Measurements from ENCODE around the gene FAM237A.

FAM237A gene

GRCh38 chr2:206642075-206643025 is at the start of gene FAM237A:
FAM237A (plus strand) TSS chr2:206642487; CDS start chr2:206644237, 1,750 bp downstream.
- WGBS (ENCODE audit: insufficient coverage, insufficient read length) = no CpG with 5 or more reads among the region's 56 CpGs
- no peaks in the 10 kb centered on the region for H3K4me1 ChIP-seq (ENCODE audit: control insufficient read depth, insufficient read depth, low read length)
- peak within 1 kb of the TSS; percentile 44 for H3K4me3 ChIP-seq (ENCODE audit: low read length)
- H3K27me3 ChIP-seq (ENCODE audit: control insufficient read depth, insufficient read depth, low read length) = peaks cover 19% of the 10 kb centered on the region
- no peaks in the 10 kb centered on the region for H3K9me3 ChIP-seq (ENCODE audit: control insufficient read depth, insufficient read depth, low read length)
- H3K27ac ChIP-seq (ENCODE audit: low read length) = no peak within 1 kb of the TSS
- H3K36me3 ChIP-seq (ENCODE audit: control insufficient read depth, insufficient read depth, low read length) = no peaks in the 10 kb centered on the region
- peak; percentile 70 for DNase-seq (ENCODE audit: low read depth, low spot score)

- no peaks in the 10 kb centered on the region for H3K4me1 ChIP-seq (ENCODE audit: control insufficient read depth, insufficient read depth, low read length)
- no peak for DNase-seq (ENCODE audit: low read depth, low spot score)
- WGBS (ENCODE audit: insufficient coverage, insufficient read length) = no CpG with 5 or more reads among the region's 3 CpGs
- H3K36me3 ChIP-seq (ENCODE audit: control insufficient read depth, insufficient read depth, low read length) = no peaks in the 10 kb centered on the region
- H3K4me3 ChIP-seq (ENCODE audit: low read length) = no peak overlapping the region
- no peaks in the 10 kb centered on the region for H3K27me3 ChIP-seq (ENCODE audit: control insufficient read depth, insufficient read depth, low read length)
- no peak overlapping the region for H3K27ac ChIP-seq (ENCODE audit: low read length)
- no peaks in the 10 kb centered on the region for H3K9me3 ChIP-seq (ENCODE audit: control insufficient read depth, insufficient read depth, low read length)
Measured at GRCh38 chr2:206597717-206598218, 44.5 kb upstream of the FAM237A start.

GRCh38 chr2:206603243-206603642 is 39.0 kb upstream of the FAM237A start:
- WGBS (ENCODE audit: insufficient coverage, insufficient read length) = no CpG with 5 or more reads among the region's 3 CpGs

GRCh38 chr2:206610451-206610850 is 31.8 kb upstream of the FAM237A start:
- no peaks in the 10 kb centered on the region for H3K27me3 ChIP-seq (ENCODE audit: control insufficient read depth, insufficient read depth, low read length)
- no peak for DNase-seq (ENCODE audit: low read depth, low spot score)
- H3K4me1 ChIP-seq (ENCODE audit: control insufficient read depth, insufficient read depth, low read length) = no peaks in the 10 kb centered on the region
- no peak overlapping the region for H3K27ac ChIP-seq (ENCODE audit: low read length)
- no CpG with 5 or more reads among the region's 1 CpG for WGBS (ENCODE audit: insufficient coverage, insufficient read length)
- no peaks in the 10 kb centered on the region for H3K36me3 ChIP-seq (ENCODE audit: control insufficient read depth, insufficient read depth, low read length)
- no peak overlapping the region for H3K4me3 ChIP-seq (ENCODE audit: low read length)
- no peaks in the 10 kb centered on the region for H3K9me3 ChIP-seq (ENCODE audit: control insufficient read depth, insufficient read depth, low read length)

More at GRCh38 chr2:206603243-206603642, 39.0 kb upstream of the FAM237A start:
- H3K27me3 ChIP-seq (ENCODE audit: control insufficient read depth, insufficient read depth, low read length) = no peaks in the 10 kb centered on the region
- no peak overlapping the region for H3K4me3 ChIP-seq (ENCODE audit: low read length)
- no peaks in the 10 kb centered on the region for H3K36me3 ChIP-seq (ENCODE audit: control insufficient read depth, insufficient read depth, low read length)
- no peaks in the 10 kb centered on the region for H3K4me1 ChIP-seq (ENCODE audit: control insufficient read depth, insufficient read depth, low read length)
- no peaks in the 10 kb centered on the region for H3K9me3 ChIP-seq (ENCODE audit: control insufficient read depth, insufficient read depth, low read length)
- no peak for DNase-seq (ENCODE audit: low read depth, low spot score)
- H3K27ac ChIP-seq (ENCODE audit: low read length) = no peak overlapping the region

- Histone ChIP-seq H3K4me1 (ENCODE audit: control insufficient read depth, insufficient read depth, low read length) (no peaks in the 10 kb centered on the region), H3K27me3 (ENCODE audit: control insufficient read depth, insufficient read depth, low read length) (no peaks in the 10 kb centered on the region), H3K27ac (ENCODE audit: low read length) (no peak overlapping the region), H3K36me3 (ENCODE audit: control insufficient read depth, insufficient read depth, low read length) (no peaks in the 10 kb centered on the region), H3K9me3 (ENCODE audit: control insufficient read depth, insufficient read depth, low read length) (no peaks in the 10 kb centered on the region), H3K4me3 (ENCODE audit: low read length) (no peak overlapping the region)
- WGBS (ENCODE audit: insufficient coverage, insufficient read length) = no CpG with 5 or more reads among the region's 6 CpGs
- DNase-seq (ENCODE audit: low read depth, low spot score) = no peak
Measured at GRCh38 chr2:206611191-206611590, 31.1 kb upstream of the FAM237A start.

GRCh38 chr2:206611736-206612135 is 30.6 kb upstream of the FAM237A start:
- H3K27ac ChIP-seq (ENCODE audit: low read length) = no peak overlapping the region
- no peak for DNase-seq (ENCODE audit: low read depth, low spot score)

GRCh38 chr2:206614811-206615210 is 27.5 kb upstream of the FAM237A start:
- H3K27me3 ChIP-seq (ENCODE audit: control insufficient read depth, insufficient read depth, low read length) = no peaks in the 10 kb centered on the region
- no peak overlapping the region for H3K4me3 ChIP-seq (ENCODE audit: low read length)
- no peak overlapping the region for H3K27ac ChIP-seq (ENCODE audit: low read length)
- no peak for DNase-seq (ENCODE audit: low read depth, low spot score)
- no peaks in the 10 kb centered on the region for H3K4me1 ChIP-seq (ENCODE audit: control insufficient read depth, insufficient read depth, low read length)
- H3K9me3 ChIP-seq (ENCODE audit: control insufficient read depth, insufficient read depth, low read length) = no peaks in the 10 kb centered on the region
- 100% methylated on average over 1 of the region's 6 CpGs for WGBS (ENCODE audit: insufficient coverage, insufficient read length)
- H3K36me3 ChIP-seq (ENCODE audit: control insufficient read depth, insufficient read depth, low read length) = no peaks in the 10 kb centered on the region

More at GRCh38 chr2:206611736-206612135, 30.6 kb upstream of the FAM237A start:
- H3K9me3 ChIP-seq (ENCODE audit: control insufficient read depth, insufficient read depth, low read length) = no peaks in the 10 kb centered on the region
- no peak overlapping the region for H3K4me3 ChIP-seq (ENCODE audit: low read length)
- WGBS (ENCODE audit: insufficient coverage, insufficient read length) = no CpG with 5 or more reads among the region's 3 CpGs
- no peaks in the 10 kb centered on the region for H3K27me3 ChIP-seq (ENCODE audit: control insufficient read depth, insufficient read depth, low read length)
- H3K4me1 ChIP-seq (ENCODE audit: control insufficient read depth, insufficient read depth, low read length) = no peaks in the 10 kb centered on the region
- H3K36me3 ChIP-seq (ENCODE audit: control insufficient read depth, insufficient read depth, low read length) = no peaks in the 10 kb centered on the region

- no peaks in the 10 kb centered on the region for H3K27me3 ChIP-seq (ENCODE audit: control insufficient read depth, insufficient read depth, low read length)
- H3K27ac ChIP-seq (ENCODE audit: low read length) = no peak overlapping the region
- no CpG with 5 or more reads among the region's 7 CpGs for WGBS (ENCODE audit: insufficient coverage, insufficient read length)
- no peaks in the 10 kb centered on the region for H3K36me3 ChIP-seq (ENCODE audit: control insufficient read depth, insufficient read depth, low read length)
- no peak for DNase-seq (ENCODE audit: low read depth, low spot score)
- no peaks in the 10 kb centered on the region for H3K9me3 ChIP-seq (ENCODE audit: control insufficient read depth, insufficient read depth, low read length)
- no peak overlapping the region for H3K4me3 ChIP-seq (ENCODE audit: low read length)
- no peaks in the 10 kb centered on the region for H3K4me1 ChIP-seq (ENCODE audit: control insufficient read depth, insufficient read depth, low read length)
Measured at GRCh38 chr2:206615417-206616089, 26.7 kb upstream of the FAM237A start.

GRCh38 chr2:206616151-206616550 is 26.1 kb upstream of the FAM237A start:
- H3K27ac ChIP-seq (ENCODE audit: low read length) = no peak overlapping the region
- H3K27me3 ChIP-seq (ENCODE audit: control insufficient read depth, insufficient read depth, low read length) = no peaks in the 10 kb centered on the region
- H3K4me1 ChIP-seq (ENCODE audit: control insufficient read depth, insufficient read depth, low read length) = no peaks in the 10 kb centered on the region
- WGBS (ENCODE audit: insufficient coverage, insufficient read length) = no CpG with 5 or more reads among the region's 2 CpGs
- no peaks in the 10 kb centered on the region for H3K36me3 ChIP-seq (ENCODE audit: control insufficient read depth, insufficient read depth, low read length)
- no peaks in the 10 kb centered on the region for H3K9me3 ChIP-seq (ENCODE audit: control insufficient read depth, insufficient read depth, low read length)
- no peak for DNase-seq (ENCODE audit: low read depth, low spot score)
- no peak overlapping the region for H3K4me3 ChIP-seq (ENCODE audit: low read length)

GRCh38 chr2:206619011-206619410 is 23.3 kb upstream of the FAM237A start:
- no peak for DNase-seq (ENCODE audit: low read depth, low spot score)
- Histone ChIP-seq H3K36me3 (ENCODE audit: control insufficient read depth, insufficient read depth, low read length) (no peaks in the 10 kb centered on the region), H3K9me3 (ENCODE audit: control insufficient read depth, insufficient read depth, low read length) (no peaks in the 10 kb centered on the region), H3K4me3 (ENCODE audit: low read length) (no peak overlapping the region), H3K4me1 (ENCODE audit: control insufficient read depth, insufficient read depth, low read length) (no peaks in the 10 kb centered on the region), H3K27ac (ENCODE audit: low read length) (no peak overlapping the region), H3K27me3 (ENCODE audit: control insufficient read depth, insufficient read depth, low read length) (no peaks in the 10 kb centered on the region)
- WGBS (ENCODE audit: insufficient coverage, insufficient read length) = no CpG with 5 or more reads among the region's 3 CpGs

Measured in iPS DF 6.9 (cell line).